Measurements from ENCODE around the gene PLPP4. TPM values are rescaled to one million over a fixed set of nuclear protein-coding genes. Genes with fewer than 3 reads are reported as not detected.

The PLPP4 gene
- polyA plus RNA-seq, 1 experiment, result 35.4 TPM

GRCh38 chr10:120455004-120455403, 2.0 kb upstream of the PLPP4 start:
- no peak overlapping the region for H3K4me3 ChIP-seq (ENCODE audit: low read depth, low read length)
- DNase-seq (ENCODE audit: low read depth), result peak; percentile 67

GRCh38 chr10:120455606-120456005, 1.4 kb upstream of the PLPP4 start:
- CTCF ChIA-PET, result interaction anchor here (3.8 kb wide), 1 partner anchor 32 kb away, joined by 11 read pairs; no protein-coding TSS in a partner anchor
- H3K4me3 ChIP-seq (ENCODE audit: low read depth, low read length), result no peak overlapping the region
- H3K27me3 ChIP-seq (ENCODE audit: control insufficient read depth, insufficient read depth, low read length), result no peaks in the 10 kb centered on the region
- no peak for DNase-seq (ENCODE audit: low read depth)
- no peaks in the 10 kb centered on the region for H3K36me3 ChIP-seq (ENCODE audit: control insufficient read depth, insufficient read depth, low read length)
- POLR2A ChIA-PET, result no interaction called here
- no peak for TF ChIP-seq CTCF (IDR thresholded peaks at IDR 0.05; ENCODE audit: insufficient read depth, low read depth, low read length)

More at GRCh38 chr10:120455004-120455403, 2.0 kb upstream of the PLPP4 start:
- TF ChIP-seq CTCF (IDR thresholded peaks at IDR 0.05; ENCODE audit: insufficient read depth, low read depth, low read length), result no peak
- ChIA-PET CTCF (interaction anchor here (3.8 kb wide), 1 partner anchor 31 kb away, joined by 11 read pairs; no protein-coding TSS in a partner anchor), POLR2A (no interaction called here)
- Histone ChIP-seq H3K36me3 (ENCODE audit: control insufficient read depth, insufficient read depth, low read length) (no peaks in the 10 kb centered on the region), H3K27me3 (ENCODE audit: control insufficient read depth, insufficient read depth, low read length) (no peaks in the 10 kb centered on the region)

- peak overlapping the region; percentile 53 for H3K4me3 ChIP-seq (ENCODE audit: low read depth, low read length)
- H3K36me3 ChIP-seq (ENCODE audit: control insufficient read depth, insufficient read depth, low read length), result no peaks in the 10 kb centered on the region
- no peak for TF ChIP-seq CTCF (IDR thresholded peaks at IDR 0.05; ENCODE audit: insufficient read depth, low read depth, low read length)
- DNase-seq (ENCODE audit: low read depth), result no peak
- H3K27me3 ChIP-seq (ENCODE audit: control insufficient read depth, insufficient read depth, low read length), result no peaks in the 10 kb centered on the region
- ChIA-PET POLR2A (no interaction called here), CTCF (interaction anchor here (3.8 kb wide), 1 partner anchor 33 kb away, joined by 11 read pairs; no protein-coding TSS in a partner anchor)
These were observed 843 bp upstream of the PLPP4 start for GRCh38 chr10:120456143-120456625.

GRCh38 chr10:120457431-120458172, 575 bp downstream of the PLPP4 start:
- CTCF ChIA-PET, result interaction anchor here (3.8 kb wide), 1 partner anchor 34 kb away, joined by 11 read pairs; no protein-coding TSS in a partner anchor
- POLR2A ChIA-PET, result no interaction called here
- Histone ChIP-seq H3K27me3 (ENCODE audit: control insufficient read depth, insufficient read depth, low read length) (no peaks in the 10 kb centered on the region), H3K4me3 (ENCODE audit: low read depth, low read length) (peak overlapping the region; percentile 53), H3K36me3 (ENCODE audit: control insufficient read depth, insufficient read depth, low read length) (no peaks in the 10 kb centered on the region)
- no peak for TF ChIP-seq CTCF (IDR thresholded peaks at IDR 0.05; ENCODE audit: insufficient read depth, low read depth, low read length)
- DNase-seq (ENCODE audit: low read depth), result no peak

GRCh38 chr10:120458432-120458831, 1.4 kb downstream of the PLPP4 start:
- ChIA-PET POLR2A (no interaction called here), CTCF (no interaction called here)
- no peak overlapping the region for H3K4me3 ChIP-seq (ENCODE audit: low read depth, low read length)
- no peak for DNase-seq (ENCODE audit: low read depth)
- no peaks in the 10 kb centered on the region for H3K36me3 ChIP-seq (ENCODE audit: control insufficient read depth, insufficient read depth, low read length)
- no peaks in the 10 kb centered on the region for H3K27me3 ChIP-seq (ENCODE audit: control insufficient read depth, insufficient read depth, low read length)
- TF ChIP-seq CTCF (IDR thresholded peaks at IDR 0.05; ENCODE audit: insufficient read depth, low read depth, low read length), result no peak

All from BJ (cell line).